Prostate gland (tissue), 2 donors: ENCODE data around the gene ACTL9. TPM values are rescaled to one million over a fixed set of nuclear protein-coding genes. Genes with fewer than 3 reads are reported as not detected.

ENCODE experiments used
- total RNA-seq, 2 donors: library from RNA; depleted of rRNA; stranded (reverse); fragments of >200 nt; gene quantifications; one replicate each; pipeline ENCODE4 v1.1.0, GENCODE V29; 2016

Gene ACTL9
- total RNA-seq, 2 donors from 2014 or later, result 10.2 TPM; not detected in 1

Other genes with a start within 250 kb of the ACTL9 start
- 1 to 10 TPM; 2.4 to 5.3 TPM for gene PRAM1, start 196.2 kb downstream of the ACTL9 start, total RNA-seq
- gene ZNF414, start 184.6 kb downstream of the ACTL9 start, total RNA-seq, result 10 to 100 TPM; 24.4 to 59.5 TPM
- 1 to 10 TPM; 6.1 to 9.4 TPM for gene MYO1F, start 121.4 kb downstream of the ACTL9 start, total RNA-seq
- 10 to 100 TPM in 1 of 2 donors, 1 to 10 TPM in 1; 9.7 to 48.1 TPM for gene ADAMTS10, start 88.1 kb downstream of the ACTL9 start, total RNA-seq
- gene NFILZ, start 68.2 kb downstream of the ACTL9 start, total RNA-seq, result not detected
- gene OR2Z1, start 22.8 kb upstream of the ACTL9 start, total RNA-seq, result not detected
- gene ZNF558, start 133.5 kb upstream of the ACTL9 start, total RNA-seq, result 10 to 100 TPM; 28.6 to 45.2 TPM
- gene MBD3L1, start 133.6 kb upstream of the ACTL9 start, total RNA-seq, result not detected